Measurements from ENCODE around the gene CDCA7L.

GRCh38 chr7:21910253-21910652 lies 35.4 kb downstream of the CDCA7L start:
- TF ChIP-seq CTCF (IDR thresholded peaks at IDR 0.05; ENCODE audit: insufficient read depth, low read length, poor library complexity, severe bottlenecking), result no peak
- TF ChIP-seq EZH2phosphoT487 (conservative IDR thresholded peaks at IDR 0.05; ENCODE audit: low read length), result no peak
